Measurements from ENCODE around the gene ACTL8.

Gene ACTL8

DNA sequence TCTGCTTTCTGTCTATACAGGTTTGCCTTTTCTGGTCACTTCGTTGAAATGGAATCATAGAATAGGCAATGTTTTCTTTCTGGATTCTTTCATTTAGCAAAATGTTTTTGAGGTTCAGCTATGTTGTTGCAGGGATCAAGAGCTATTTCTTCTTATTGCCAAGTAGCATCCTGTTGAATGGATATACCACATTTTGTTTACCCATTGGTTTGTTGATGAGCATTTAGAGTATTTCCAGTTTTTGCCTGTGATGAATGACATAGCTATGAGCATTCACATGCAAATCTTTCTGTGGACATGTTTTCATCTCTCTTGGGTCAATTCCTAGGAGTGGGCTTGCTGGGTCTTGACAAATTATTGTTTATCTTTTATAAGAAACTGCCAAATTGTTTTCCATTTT lies 115.5 kb downstream of the ACTL8 start:
- no peak overlapping the region for H3K4me3 ChIP-seq (ENCODE audit: low read length)
- TF ChIP-seq, protein P1, sequence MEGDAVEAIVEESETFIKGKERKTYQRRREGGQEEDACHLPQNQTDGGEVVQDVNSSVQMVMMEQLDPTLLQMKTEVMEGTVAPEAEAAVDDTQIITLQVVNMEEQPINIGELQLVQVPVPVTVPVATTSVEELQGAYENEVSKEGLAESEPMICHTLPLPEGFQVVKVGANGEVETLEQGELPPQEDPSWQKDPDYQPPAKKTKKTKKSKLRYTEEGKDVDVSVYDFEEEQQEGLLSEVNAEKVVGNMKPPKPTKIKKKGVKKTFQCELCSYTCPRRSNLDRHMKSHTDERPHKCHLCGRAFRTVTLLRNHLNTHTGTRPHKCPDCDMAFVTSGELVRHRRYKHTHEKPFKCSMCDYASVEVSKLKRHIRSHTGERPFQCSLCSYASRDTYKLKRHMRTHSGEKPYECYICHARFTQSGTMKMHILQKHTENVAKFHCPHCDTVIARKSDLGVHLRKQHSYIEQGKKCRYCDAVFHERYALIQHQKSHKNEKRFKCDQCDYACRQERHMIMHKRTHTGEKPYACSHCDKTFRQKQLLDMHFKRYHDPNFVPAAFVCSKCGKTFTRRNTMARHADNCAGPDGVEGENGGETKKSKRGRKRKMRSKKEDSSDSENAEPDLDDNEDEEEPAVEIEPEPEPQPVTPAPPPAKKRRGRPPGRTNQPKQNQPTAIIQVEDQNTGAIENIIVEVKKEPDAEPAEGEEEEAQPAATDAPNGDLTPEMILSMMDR (conservative IDR thresholded peaks at IDR 0.05; ENCODE audit: low read depth, low read length) = no peak
- no peak for DNase-seq (ENCODE audit: low read depth)

DNA sequence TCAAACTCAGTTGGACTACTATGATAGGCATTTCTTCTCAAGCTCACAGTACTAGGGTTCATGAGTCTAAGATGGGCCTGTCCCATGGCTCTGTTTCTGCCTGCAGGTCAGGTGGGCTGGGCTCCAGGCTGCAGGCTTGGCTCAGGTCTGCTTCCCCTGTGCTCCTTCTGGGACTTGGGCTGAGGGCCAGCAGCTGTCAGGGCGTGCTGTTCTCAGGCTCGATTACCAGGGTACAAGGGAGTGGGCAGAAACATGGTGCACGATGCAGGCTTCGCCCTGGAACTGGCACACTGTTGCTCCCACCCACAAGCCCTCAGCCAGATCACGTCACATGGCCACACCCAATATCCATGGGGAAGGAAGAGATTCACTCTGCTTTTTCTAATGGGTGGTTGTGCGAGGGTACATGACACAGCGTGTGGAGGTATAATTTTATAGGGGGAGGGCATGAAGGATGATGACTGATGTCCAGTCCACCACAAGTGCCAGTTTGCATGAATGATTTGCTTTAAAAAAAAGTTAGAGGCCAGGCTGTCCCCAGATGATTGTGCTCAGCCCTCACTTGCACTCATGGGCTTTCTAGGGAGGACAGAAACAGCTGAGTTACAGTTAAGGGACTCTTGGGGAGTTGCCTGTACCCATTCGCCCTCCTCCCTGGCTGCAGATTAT lies 118.0 kb downstream of the ACTL8 start:
- H3K4me3 ChIP-seq (ENCODE audit: low read length) = no peak overlapping the region
- DNase-seq (ENCODE audit: low read depth) = no peak
- TF ChIP-seq, protein P1 (conservative IDR thresholded peaks at IDR 0.05; ENCODE audit: low read depth, low read length) = no peak

DNA sequence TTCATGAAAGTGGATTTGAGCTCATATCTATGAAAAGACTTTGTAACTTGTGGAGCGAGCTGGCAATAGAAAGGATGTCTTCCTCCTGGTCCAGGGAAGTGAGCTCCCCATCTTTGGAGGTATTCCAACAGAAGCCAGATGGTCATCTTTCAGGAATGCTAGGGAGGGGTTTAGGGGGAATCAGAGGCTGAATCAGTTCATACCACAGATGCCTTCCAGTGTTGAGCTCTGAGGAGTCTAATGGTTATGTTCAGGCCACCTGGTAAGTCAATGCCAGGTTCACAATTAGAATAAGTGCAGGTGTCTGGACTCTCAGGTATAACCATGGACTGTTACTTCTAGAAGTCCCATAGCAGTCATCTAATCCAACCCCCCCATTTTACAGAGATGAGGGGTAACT lies 119.1 kb downstream of the ACTL8 start:
- H3K4me3 ChIP-seq (ENCODE audit: low read length) = no peak overlapping the region
- TF ChIP-seq, protein P1 (conservative IDR thresholded peaks at IDR 0.05; ENCODE audit: low read depth, low read length) = no peak
- DNase-seq (ENCODE audit: low read depth) = peak; percentile 48

DNA sequence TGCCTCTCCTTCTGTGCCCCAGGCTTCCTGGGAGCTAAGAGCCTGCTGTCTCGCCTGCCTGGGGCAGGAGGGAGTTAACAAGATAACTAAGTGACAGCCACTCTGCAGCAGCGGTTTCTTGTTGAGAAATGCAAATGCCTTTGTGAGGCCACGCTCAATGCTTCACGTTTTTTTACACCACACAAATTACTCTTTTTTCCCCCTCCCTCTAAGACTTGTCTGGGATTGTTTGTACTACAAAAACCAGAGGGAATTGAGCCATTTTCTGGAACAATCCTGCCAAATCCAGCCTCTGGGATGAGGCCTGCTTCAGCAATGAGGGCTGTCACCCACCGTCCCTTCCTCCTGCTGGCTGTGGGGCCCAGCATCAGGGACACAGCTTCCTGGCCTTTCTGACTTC lies 119.6 kb downstream of the ACTL8 start:
- no peak for DNase-seq (ENCODE audit: low read depth)
- TF ChIP-seq, protein P1 (conservative IDR thresholded peaks at IDR 0.05; ENCODE audit: low read depth, low read length) = no peak
- no peak overlapping the region for H3K4me3 ChIP-seq (ENCODE audit: low read length)

DNA sequence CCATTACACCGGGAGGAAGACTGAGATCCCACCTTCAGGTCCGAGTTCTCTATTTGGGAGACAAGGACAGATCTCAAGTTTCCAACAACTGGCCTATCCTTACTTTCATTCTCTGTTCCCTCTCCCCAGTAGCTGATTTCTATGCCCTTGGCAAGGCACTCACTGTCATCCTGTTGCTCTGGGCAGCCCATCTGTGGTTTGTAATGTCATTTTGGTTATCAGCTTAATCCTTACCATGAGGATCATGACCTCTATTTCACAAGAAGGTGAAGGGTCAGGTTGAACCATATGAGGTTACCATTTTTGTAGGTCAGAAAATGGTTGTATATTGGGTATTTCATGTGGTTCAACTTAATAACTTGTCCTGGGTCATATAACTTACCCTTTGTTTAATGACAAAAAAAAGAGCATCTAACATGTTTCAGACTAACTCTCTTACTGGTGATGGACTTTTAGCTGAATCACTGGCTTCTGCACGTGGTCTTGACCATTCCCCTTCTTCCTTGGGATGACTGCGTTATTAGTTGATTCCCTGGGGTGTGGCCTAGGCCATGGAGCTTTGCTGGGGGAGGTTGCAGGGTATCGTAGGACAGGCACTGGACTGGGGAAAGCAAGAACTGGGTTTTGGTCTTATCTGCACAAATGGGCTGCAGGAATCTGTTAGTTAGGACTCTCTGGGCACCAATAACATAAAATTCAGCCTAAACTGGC lies 120.2 kb downstream of the ACTL8 start:
- DNase-seq (ENCODE audit: low read depth) = no peak
- TF ChIP-seq, protein P1 (conservative IDR thresholded peaks at IDR 0.05; ENCODE audit: low read depth, low read length) = no peak
- no peak overlapping the region for H3K4me3 ChIP-seq (ENCODE audit: low read length)

DNA sequence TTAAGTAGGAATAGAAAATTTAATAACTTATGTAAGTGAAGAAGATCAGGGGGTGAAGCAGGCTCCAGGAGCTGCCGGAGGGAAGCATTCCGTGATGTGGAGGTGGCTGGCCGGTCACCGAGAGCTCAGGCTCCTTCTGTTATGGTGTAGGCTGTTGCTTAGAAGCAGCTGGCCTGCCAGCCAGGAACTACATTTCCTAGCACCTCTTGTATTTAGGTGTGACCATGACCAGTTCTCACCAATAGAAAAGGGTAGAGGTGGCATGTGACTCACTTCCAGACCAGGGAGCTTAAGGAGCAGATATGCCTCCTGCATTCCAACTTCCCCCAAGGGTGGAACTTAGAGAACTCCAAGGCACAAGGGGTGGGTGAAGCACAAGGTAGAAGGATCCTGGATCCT lies 120.7 kb downstream of the ACTL8 start:
- TF ChIP-seq, protein P1 (conservative IDR thresholded peaks at IDR 0.05; ENCODE audit: low read depth, low read length) = no peak
- peak; percentile 48 for DNase-seq (ENCODE audit: low read depth)
- H3K4me3 ChIP-seq (ENCODE audit: low read length) = no peak overlapping the region

Data from retinal pigment epithelial cell (primary cell).